Loucy (cell line): ENCODE data around the gene XAB2.

Experiments
- H2AFZ ChIP-seq: fragments of 200-600 bp; sonication (generic); 2 replicates; pipeline ENCODE4 v1.6.0; 2016; ENCODE audit warnings: antibody characterized with exemption, mild to moderate bottlenecking, low read length, moderate library complexity
- H3F3A ChIP-seq: fragments of 200-600 bp; 2 replicates; pipeline ENCODE4 v1.6.0; 2016; ENCODE audit warnings: antibody characterized with exemption, low read depth, mild to moderate bottlenecking
- H3K27me3 ChIP-seq: fragments of 200-600 bp; sonication (generic); 2 replicates; pipeline ENCODE4 v1.6.1; 2014; ENCODE audit warnings: low read length, mild to moderate bottlenecking; ENCODE audit not compliant: insufficient read depth, poor library complexity, severe bottlenecking
- H3K36me3 ChIP-seq: fragments of 200-600 bp; sonication (generic); 2 replicates; pipeline ENCODE4 v1.6.1; 2016; ENCODE audit warnings: low read length; ENCODE audit not compliant: insufficient read depth
- H3K4me1 ChIP-seq: fragments of 200-600 bp; sonication (generic); 2 replicates; pipeline ENCODE4 v1.5.1; 2014; ENCODE audit warnings: low read length, mild to moderate bottlenecking; ENCODE audit not compliant: insufficient read depth, poor library complexity, severe bottlenecking
- H3K4me2 ChIP-seq: fragments of 200-600 bp; sonication (generic); 2 replicates; pipeline ENCODE4 v1.6.0; 2014; ENCODE audit warnings: antibody characterized with exemption, low read length, low read depth, mild to moderate bottlenecking; ENCODE audit not compliant: poor library complexity, severe bottlenecking
- H3K4me3 ChIP-seq: fragments of 200-600 bp; sonication (generic); 2 replicates; pipeline ENCODE4 v1.5.1; 2014; ENCODE audit warnings: low read length, mild to moderate bottlenecking, mixed read lengths; ENCODE audit not compliant: poor library complexity, severe bottlenecking
- H3K79me2 ChIP-seq: fragments of 200-600 bp; sonication (generic); 2 replicates; pipeline ENCODE4 v1.6.1; 2014; ENCODE audit warnings: low read length; ENCODE audit not compliant: insufficient read depth
- H3K9ac ChIP-seq: fragments of 200-600 bp; sonication (generic); 2 replicates; pipeline ENCODE4 v1.6.0; 2014; ENCODE audit warnings: mild to moderate bottlenecking, low read depth, low read length, moderate library complexity; ENCODE audit not compliant: poor library complexity, severe bottlenecking
- H3K9me2 ChIP-seq: fragments of 200-600 bp; sonication (generic); replicated peaks from 2 replicates; pipeline ENCODE4 v1.6.1; 2016; ENCODE audit warnings: low read depth, low read length, mixed read lengths
- H3K9me3 ChIP-seq: fragments of 200-600 bp; sonication (generic); 2 replicates; pipeline ENCODE4 v1.6.1; 2014; ENCODE audit warnings: mild to moderate bottlenecking, antibody characterized with exemption, low read length, low read depth; ENCODE audit not compliant: insufficient read depth
- H4K20me1 ChIP-seq: fragments of 200-600 bp; sonication (generic); 2 replicates; pipeline ENCODE4 v1.6.0; 2014; ENCODE audit warnings: antibody characterized with exemption, low read length, mild to moderate bottlenecking; ENCODE audit not compliant: insufficient read depth, poor library complexity, severe bottlenecking
- CTCF ChIP-seq: fragments of 200-600 bp; sonication (generic); conservative IDR thresholded peaks from 2 replicates; pipeline ENCODE4 v1.5.1; 2014; ENCODE audit warnings: mild to moderate bottlenecking, antibody characterized with exemption, low read length
- EZH2phosphoT487 ChIP-seq: fragments of 200-600 bp; IDR thresholded peaks from 2 replicates; pipeline ENCODE4 v1.6.1; 2018; ENCODE audit warnings: antibody characterized with exemption, mild to moderate bottlenecking, moderate library complexity, borderline replicate concordance

XAB2 gene

GRCh38 chr19:7639863-7640348 is 10.6 kb upstream of the XAB2 start:
- Histone ChIP-seq H3K4me1 (no peaks in the 10 kb centered on the region), H3K36me3 (no peaks in the 10 kb centered on the region), H3K9me3 (no peaks in the 10 kb centered on the region), H3K9ac (no peak overlapping the region), H3K4me3 (no peak overlapping the region), H3K79me2 (no peaks in the 10 kb centered on the region), H2AFZ (no peak overlapping the region), H3K4me2 (no peak overlapping the region), H3K27me3 (no peaks in the 10 kb centered on the region), H4K20me1 (no peaks in the 10 kb centered on the region), H3F3A (no peaks in the 10 kb centered on the region), H3K9me2 (no peaks in the 10 kb centered on the region)
- TF ChIP-seq EZH2phosphoT487: no peak

GRCh38 chr19:7638802-7639465 is 9.6 kb upstream of the XAB2 start:
- no peak overlapping the region for H2AFZ ChIP-seq
- no peaks in the 10 kb centered on the region for H3K4me1 ChIP-seq
- no peaks in the 10 kb centered on the region for H3F3A ChIP-seq
- no peaks in the 10 kb centered on the region for H3K36me3 ChIP-seq
- H3K4me2 ChIP-seq: no peak overlapping the region
- H3K9ac ChIP-seq: no peak overlapping the region
- H3K79me2 ChIP-seq: no peaks in the 10 kb centered on the region
- no peaks in the 10 kb centered on the region for H3K9me2 ChIP-seq
- no peaks in the 10 kb centered on the region for H3K27me3 ChIP-seq
- H3K9me3 ChIP-seq: no peaks in the 10 kb centered on the region
- TF ChIP-seq EZH2phosphoT487 (no peak), CTCF (no peak)
- no peak overlapping the region for H3K4me3 ChIP-seq
- H4K20me1 ChIP-seq: no peaks in the 10 kb centered on the region

- H3K9ac ChIP-seq: no peak overlapping the region
- H3K4me1 ChIP-seq: no peaks in the 10 kb centered on the region
- no peaks in the 10 kb centered on the region for H3F3A ChIP-seq
- no peaks in the 10 kb centered on the region for H3K9me2 ChIP-seq
- no peaks in the 10 kb centered on the region for H3K36me3 ChIP-seq
- no peak overlapping the region for H2AFZ ChIP-seq
- H3K9me3 ChIP-seq: no peaks in the 10 kb centered on the region
- H3K4me2 ChIP-seq: no peak overlapping the region
- no peaks in the 10 kb centered on the region for H3K79me2 ChIP-seq
- no peaks in the 10 kb centered on the region for H4K20me1 ChIP-seq
- no peaks in the 10 kb centered on the region for H3K27me3 ChIP-seq
- no peak overlapping the region for H3K4me3 ChIP-seq
- TF ChIP-seq EZH2phosphoT487 (no peak), CTCF (no peak)
These were observed 8.3 kb upstream of the XAB2 start for GRCh38 chr19:7637374-7638256.
